H1 (cell line): ENCODE data around the gene ISOC1. TPM values are rescaled to one million over a fixed set of nuclear protein-coding genes. Genes with fewer than 3 reads are reported as not detected.

Experiments
- E2F6 ChIP-seq: IDR thresholded peaks from 2 replicates; pipeline ENCODE4 v1.6.1; 2012; ENCODE audit warnings: inconsistent platforms
- FOSL1 ChIP-seq: IDR thresholded peaks from 2 replicates; pipeline ENCODE4 v1.6.1; 2011; ENCODE audit warnings: mild to moderate bottlenecking, low read depth, low read length, moderate library complexity; ENCODE audit not compliant: insufficient read depth
- JUND ChIP-seq: IDR thresholded peaks from 2 replicates; pipeline ENCODE4 v1.6.1; 2011; ENCODE audit warnings: mild to moderate bottlenecking, improper control_type of control experiment, low read length
- RXRA ChIP-seq: IDR thresholded peaks from 2 replicates; pipeline ENCODE4 v1.6.1; 2011; ENCODE audit warnings: low read depth, mild to moderate bottlenecking, low read length, moderate library complexity; ENCODE audit not compliant: insufficient read depth
- SRF ChIP-seq: IDR thresholded peaks from 2 replicates; pipeline ENCODE4 v1.6.1; 2011; ENCODE audit warnings: mild to moderate bottlenecking, low read depth, low read length, moderate library complexity
- TCF12 ChIP-seq: IDR thresholded peaks from 2 replicates; pipeline ENCODE4 v1.6.1; 2011; ENCODE audit warnings: low read depth, mild to moderate bottlenecking, low read length
- polyA plus RNA-seq, 7 experiments: library from polyadenylated mRNA; depleted of rRNA in 3 of 7; stranded (reverse) in 5 of 7; unstranded in 2 of 7; fragments of >200 nt in 5 of 7; fragments of 200-250 nt in 2 of 7; gene quantifications; 1 replicate in 5 of 7; 2 replicates in 1 of 7; 4 replicates in 1 of 7; pipeline versions ENCODE4 v1.2.1 to v1.2.3, GENCODE V29; 2011 to 2013; ENCODE audit warnings: missing spikeins in 2 of 7, mixed read lengths in 2 of 7
- total RNA-seq: library from RNA; stranded (reverse); fragmentation: NEBNext Ultra II Directional; extraction: Animal tissue kit (Norgen Biotek cat#: 25700); gene quantifications from 2 replicates; pipeline ENCODE4 v1.2.1, GENCODE V29; 2021

The ISOC1 gene
- total and polyA plus RNA-seq, 2 of the 8 experiments (the other 6 are each of a cell fraction or from before 2014, with no cell fraction given) = 27.7 to 34.9 TPM

DNA sequence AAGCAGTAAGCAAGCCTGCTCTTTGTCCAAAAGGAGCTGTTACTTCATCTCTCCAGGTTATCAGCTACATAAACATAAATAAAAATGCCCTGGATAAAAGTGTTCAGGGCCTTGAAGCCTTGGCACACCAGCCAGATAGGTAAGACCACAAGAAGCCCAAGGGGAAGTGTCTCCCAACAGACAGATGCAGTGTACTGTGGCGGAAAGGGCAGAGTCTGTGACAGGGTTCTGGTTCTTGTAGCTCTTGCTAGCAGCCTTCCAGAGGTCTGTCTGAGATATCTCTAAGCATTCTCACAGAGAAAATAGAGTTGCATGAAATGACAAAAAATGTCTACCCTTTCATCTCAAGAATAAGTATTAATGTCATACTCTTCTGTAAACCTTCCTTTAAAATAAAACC lies 30.1 kb downstream of the ISOC1 start (continued):
- TF ChIP-seq JUND = no peak
- no peak for TF ChIP-seq RXRA
- no peak for TF ChIP-seq FOSL1
- no peak for TF ChIP-seq SRF
- TF ChIP-seq E2F6 = no peak
- no peak for TF ChIP-seq TCF12
